NCI-H2107 (cell line): ENCODE results near the gene VAV3.
"Not testable (repeated sequence)": the region's sequence is repeated elsewhere in the genome, so short reads cannot be mapped to it uniquely, and the experiment has no call there.

Experiments used
- DNase-seq: peaks from one replicate; lab custom pipeline; 2025; lab: John Stamatoyannopoulos, UW

VAV3 gene

DNA sequence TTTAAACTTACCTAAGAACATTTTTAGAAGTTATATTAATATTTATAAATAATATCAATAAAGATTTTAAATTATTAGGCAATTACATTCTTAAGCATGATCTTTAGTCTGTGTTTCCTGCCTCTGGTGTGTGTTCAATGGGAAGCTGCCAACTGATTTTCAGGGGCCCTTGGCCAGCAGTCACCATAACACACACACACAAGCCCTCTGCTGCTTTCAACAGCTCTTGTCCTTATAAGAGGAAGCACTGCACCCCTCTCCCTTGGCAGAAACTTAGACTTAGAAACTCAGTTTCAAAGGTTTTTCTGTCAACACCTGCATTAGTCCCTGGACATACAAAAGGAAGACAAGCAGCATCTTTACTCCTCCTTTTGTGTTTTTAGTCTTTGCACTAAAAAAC, 81.4 kb downstream of the VAV3 start:
- DNase-seq = no peak

- no peak for DNase-seq
These were observed 85.1 kb downstream of the VAV3 start for GRCh38 chr1:107879927-107880326.

DNA sequence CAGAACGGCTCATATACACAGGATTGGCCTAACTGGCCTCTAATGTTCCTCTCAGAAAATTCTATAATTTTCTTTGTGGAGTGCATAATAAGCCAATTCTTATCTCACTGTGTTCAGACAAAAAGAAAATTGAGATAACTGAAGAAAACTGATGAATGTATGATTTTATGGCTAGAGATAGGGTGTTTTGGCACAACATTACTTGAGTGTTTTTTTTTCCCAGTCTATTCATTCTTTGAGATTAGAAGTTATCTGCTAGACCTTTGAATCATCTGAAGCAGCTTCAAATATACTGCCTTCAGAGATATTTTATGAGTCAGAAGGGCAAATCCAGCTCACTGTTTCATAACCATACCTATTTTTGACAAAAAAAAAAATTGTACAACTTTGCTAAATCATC, 85.6 kb downstream of the VAV3 start:
- DNase-seq = no peak

- no peak for DNase-seq
These were observed 87.2 kb downstream of the VAV3 start for GRCh38 chr1:107877745-107878144.

GRCh38 chr1:107877092-107877491, 87.9 kb downstream of the VAV3 start:
- no peak for DNase-seq

GRCh38 chr1:107875689-107876088, 89.3 kb downstream of the VAV3 start:
- no peak for DNase-seq

DNA sequence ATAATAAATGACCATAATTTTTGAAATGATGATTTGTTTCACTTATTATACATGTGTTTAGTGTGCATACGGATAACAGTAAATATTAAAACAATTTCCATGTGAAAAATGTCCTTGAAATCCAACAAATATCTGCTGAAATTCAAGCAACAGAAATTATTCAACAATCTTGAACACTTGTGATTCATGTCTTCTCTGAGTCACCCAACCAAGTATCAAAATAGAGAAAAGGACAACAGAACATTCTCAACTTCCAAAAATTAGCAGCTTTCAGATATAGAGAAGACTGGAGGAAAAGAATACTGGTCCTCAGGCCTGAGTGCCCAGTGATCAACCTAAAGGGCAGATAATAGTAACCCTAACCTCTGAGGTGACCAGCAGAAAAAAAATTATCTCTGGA, 90.8 kb downstream of the VAV3 start:
- no peak for DNase-seq

- no peak for DNase-seq
These were observed 93.1 kb downstream of the VAV3 start for GRCh38 chr1:107871687-107872395.

DNA sequence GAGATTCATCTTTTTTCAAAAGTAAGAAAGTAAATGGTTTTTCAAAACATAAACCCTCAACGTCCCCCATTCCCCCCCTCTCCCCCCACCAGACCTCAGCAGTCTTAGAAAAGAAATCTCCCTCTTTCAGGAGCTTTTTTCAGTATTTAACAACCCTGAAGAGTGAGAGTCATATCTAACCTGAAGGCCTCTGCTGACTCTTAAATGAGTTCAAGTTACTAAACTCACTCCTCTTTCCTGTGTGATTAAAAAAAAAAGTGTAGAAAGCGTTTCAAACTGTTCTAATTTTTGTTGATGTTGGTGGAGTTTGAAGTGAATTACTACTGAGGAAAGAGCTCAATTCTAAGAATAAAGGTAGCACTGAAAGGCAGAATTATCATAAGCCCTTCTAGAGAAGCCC, 93.7 kb downstream of the VAV3 start:
- no peak for DNase-seq

DNA sequence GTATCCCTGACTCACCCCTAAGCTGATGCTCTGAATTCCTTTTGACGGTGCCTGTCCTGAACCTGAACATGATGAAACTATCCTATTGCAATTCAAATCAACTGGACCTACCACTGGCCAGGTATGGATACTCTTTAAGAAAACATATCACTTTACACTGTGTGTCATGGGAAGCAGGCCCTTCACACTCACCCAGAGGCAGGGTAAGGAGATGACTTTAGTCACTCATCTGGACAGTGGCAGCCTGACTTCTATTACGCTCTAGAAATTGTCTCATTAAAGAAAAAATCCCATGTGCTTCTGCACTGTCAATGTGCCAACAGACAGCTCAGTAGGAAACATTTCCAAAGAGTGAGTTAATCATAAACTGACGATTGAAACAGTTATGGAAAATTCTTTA, 94.3 kb downstream of the VAV3 start:
- no peak for DNase-seq

GRCh38 chr1:107867897-107868296, 97.1 kb downstream of the VAV3 start:
- DNase-seq = no peak

DNA sequence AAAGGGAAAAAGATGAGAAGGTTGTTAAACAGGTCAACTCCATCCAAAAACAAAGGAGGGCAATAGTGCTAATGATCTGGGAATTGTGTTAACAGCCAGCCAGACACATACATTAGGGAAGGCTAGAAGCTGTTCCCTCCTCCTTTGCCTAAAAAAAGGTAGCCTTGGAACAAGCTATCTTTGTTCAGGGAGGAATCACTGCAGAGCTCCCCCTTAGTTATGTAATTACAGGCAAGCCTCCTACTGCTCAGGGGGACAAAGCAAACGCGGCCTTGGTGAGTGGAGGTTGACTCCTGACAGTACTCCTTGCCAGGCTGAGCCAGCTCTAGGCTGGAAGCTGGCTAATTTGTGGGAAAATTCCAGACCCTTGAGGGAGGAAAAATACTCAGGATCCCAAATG, 97.6 kb downstream of the VAV3 start:
- no peak for DNase-seq

GRCh38 chr1:107866870-107867269, 98.1 kb downstream of the VAV3 start:
- no peak for DNase-seq

GRCh38 chr1:107865627-107866026, 99.4 kb downstream of the VAV3 start:
- no peak for DNase-seq

DNA sequence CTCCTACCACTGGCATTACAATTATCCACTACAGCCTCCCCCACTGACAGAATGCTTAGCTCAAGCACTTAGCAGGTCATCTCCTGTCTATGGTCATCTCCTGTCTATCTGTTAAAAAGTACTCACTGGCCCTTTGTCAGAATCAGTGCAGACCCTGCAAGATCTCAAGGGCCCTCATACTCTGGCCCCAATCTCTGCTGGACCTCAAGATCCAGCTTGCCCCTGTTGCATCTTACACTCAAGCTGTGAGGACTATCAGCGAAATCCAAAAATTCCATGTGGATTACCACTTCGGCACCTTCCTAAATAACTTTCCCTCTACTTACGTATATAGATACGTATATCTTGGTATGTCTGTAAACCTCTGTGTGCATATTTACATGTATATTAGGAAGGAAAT, 101.6 kb downstream of the VAV3 start:
- no peak for DNase-seq

GRCh38 chr1:107862064-107862463, 102.9 kb downstream of the VAV3 start:
- DNase-seq = no peak

DNA sequence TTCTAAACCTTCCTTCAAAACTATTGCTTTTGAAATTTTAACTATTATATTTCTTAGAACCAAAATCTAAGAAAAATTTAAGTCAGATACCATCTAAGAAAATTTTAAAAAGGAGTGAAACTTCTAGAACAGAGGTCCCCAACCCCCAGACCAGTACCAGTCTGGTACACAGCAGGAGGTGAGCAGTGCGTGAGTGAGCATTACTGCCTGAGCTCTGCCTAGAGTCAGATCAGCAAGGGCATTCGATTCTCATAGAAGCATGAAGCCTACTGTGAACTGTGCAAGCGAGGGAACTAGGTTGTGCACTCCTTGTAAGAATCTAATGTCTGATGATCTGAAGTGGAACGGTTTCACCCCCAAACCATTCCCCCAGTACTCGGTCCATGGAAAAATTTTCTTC, 106.7 kb downstream of the VAV3 start:
- no peak for DNase-seq

- no peak for DNase-seq
These were observed 113.6 kb downstream of the VAV3 start for GRCh38 chr1:107851418-107851817.

- not testable (repeated sequence) for DNase-seq
These were observed 120.3 kb downstream of the VAV3 start for GRCh38 chr1:107844541-107845194.

DNA sequence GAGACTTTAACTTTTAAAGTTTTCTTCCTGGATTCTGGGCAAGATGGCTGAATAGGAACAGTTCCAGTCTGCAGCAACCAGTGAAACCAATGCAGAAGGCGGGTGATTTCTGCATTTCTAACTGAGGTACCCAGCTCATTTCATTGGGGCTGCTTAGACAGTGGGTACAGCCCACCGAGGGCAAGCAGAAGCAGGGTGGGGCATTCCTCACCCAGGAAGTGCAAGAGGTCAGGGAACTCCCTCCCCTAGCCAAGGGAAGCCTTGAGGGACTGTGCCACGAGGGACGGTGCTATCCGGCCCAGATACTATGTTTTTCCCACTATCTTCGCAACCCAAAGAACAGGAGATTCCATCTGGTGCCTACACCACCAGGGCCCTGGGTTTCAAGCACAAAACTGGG, 121.0 kb downstream of the VAV3 start:
- DNase-seq = no peak

DNA sequence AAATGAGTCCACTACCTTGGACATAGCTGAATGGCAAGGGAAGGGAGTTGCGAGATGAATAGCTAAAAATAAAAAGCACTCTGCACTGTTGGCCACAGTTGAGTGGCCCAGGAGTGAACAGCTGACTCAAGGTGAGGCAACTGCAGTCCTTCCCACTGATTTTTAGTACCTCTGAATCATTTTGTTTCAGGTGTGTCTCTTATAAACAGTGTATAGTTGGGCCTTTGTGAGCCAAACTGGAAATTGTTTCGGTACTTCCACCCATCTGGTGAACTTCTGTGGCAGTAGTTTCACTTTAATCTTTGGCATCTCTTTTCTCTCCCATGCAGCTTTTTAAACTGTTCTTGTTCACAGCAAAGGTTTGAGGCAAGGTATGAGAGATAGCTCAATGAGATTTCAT, 122.7 kb downstream of the VAV3 start:
- no peak for DNase-seq

DNA sequence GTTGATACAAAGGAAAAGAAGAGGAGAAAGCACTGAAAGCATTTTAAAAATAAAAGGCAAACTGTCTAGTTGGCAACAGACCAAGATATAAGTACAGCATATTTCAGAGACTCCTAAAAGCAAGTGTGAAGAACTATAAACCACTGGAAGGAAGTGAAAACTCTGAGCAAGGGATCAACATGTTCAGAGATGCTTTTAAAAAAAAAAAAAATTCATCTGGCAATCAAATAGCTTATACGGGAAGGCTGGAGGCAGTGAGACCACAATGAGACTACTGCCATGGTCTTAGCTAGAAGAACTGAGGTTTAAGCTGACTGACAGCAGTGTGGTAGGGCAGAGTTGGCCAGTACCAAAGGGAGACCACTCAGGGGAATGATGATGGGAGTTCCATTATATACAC, 124.3 kb downstream of the VAV3 start:
- no peak for DNase-seq

GRCh38 chr1:107838056-107838455, 126.9 kb downstream of the VAV3 start:
- no peak for DNase-seq

DNA sequence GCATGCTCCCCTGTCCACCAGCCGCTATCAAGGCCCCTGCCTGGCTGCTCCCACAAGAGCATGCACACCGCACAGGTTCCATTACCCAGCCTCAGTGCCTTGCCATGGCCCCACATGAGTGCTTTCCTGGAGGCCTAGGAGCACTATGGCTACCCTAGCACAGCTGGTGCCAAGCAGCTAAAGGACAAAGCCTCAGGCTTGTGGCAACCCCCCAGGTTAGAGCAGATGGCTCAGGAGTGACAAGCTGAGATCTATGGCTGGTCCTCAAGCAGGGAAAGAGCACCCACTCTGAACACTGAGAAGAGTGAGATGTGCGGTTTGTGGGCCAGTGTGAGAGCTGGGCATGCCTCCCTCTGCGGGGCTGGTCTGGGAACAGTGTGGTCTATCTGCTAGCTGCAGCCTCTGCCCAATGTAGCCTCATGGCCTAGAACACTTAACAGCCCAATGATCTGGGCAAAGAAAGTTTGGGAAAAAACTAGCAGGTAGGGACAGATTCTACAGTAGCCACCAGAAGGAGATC, 129.8 kb downstream of the VAV3 start:
- no peak for DNase-seq
